ENCODE results near the gene TNNI3. TPM values are rescaled to one million over a fixed set of nuclear protein-coding genes. Genes with fewer than 3 reads are reported as not detected.

Gene TNNI3
- total and polyA plus RNA-seq, 9 of the 15 experiments (the other 6 are each of a cell fraction or from before 2014, with no cell fraction given), result 4.7 to 158 (median 42.0) TPM

DNA sequence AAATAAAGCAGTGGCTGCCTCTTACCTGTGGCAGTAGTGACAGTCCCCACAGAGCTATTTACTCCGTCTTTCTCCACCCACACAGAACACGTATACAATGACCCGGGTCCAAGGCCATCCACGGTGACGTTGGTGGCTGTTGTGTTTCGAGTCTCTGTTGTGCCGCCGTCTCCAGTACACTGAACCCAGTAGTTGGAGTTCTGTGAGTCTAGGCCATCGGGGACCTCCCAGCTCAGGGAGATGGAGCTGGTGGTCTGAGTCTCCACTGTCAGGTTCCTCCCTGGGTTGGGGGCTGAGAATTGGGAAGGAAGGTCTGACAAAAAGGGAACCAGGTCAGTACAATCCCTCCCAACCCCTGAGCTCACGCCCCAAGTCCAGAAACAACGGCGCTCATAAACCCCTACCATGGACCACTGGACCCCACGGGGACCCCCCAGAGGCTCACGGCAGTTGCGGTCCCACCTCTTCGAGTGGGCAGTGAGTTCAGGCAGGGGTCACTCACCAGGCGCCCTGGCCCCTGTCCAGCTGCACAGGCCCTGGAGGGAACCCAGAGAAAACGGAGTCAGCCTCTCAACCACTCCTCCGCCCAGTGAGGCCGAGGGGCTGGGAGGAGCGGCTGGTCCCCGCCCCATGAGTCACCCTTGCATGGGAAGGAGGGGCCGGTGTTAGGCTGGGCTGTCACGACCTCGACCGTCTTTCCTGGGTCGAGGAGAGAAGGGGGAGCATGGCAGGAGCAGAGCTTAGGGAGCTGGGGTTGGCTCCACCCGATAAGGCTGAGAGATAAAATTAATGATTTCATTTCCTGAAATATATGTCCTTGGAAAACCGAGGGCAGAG is 49.4 kb upstream of the TNNI3 start (continued):
- peak; percentile 87 for TF ChIP-seq ARID4B (CRISPR knock-in tag; IDR thresholded peaks at IDR 0.05)
- no peak for TF ChIP-seq ARNT (IDR thresholded peaks at IDR 0.05)
- peak; percentile 62 for TF ChIP-seq CREM (IDR thresholded peaks at IDR 0.05; ENCODE audit: low read depth)
- TF ChIP-seq MEIS2 (IDR thresholded peaks at IDR 0.05; ENCODE audit: partially characterized antibody), result peak; percentile 44
- TF ChIP-seq MAZ (CRISPR knock-in tag; conservative IDR thresholded peaks at IDR 0.05 in 1 of 2, IDR thresholded peaks at IDR 0.05 in 1 of 2), result peak; percentile 88 to 97
- TF ChIP-seq SP1 (CRISPR knock-in tag; IDR thresholded peaks at IDR 0.05), result peak; percentile 80
- peak; percentile 72 for TF ChIP-seq REST (IDR thresholded peaks at IDR 0.05; ENCODE audit: borderline replicate concordance)
- TF ChIP-seq REST (CRISPR knock-in tag; IDR thresholded peaks at IDR 0.05; ENCODE audit: low read depth), result peak; percentile 69
- TF ChIP-seq KLF13 (tag; IDR thresholded peaks at IDR 0.05; ENCODE audit: borderline replicate concordance, low read depth), result peak; percentile 28; the same call in 1 of the 2 replicates
- TF ChIP-seq ZBTB34 (CRISPR knock-in tag; IDR thresholded peaks at IDR 0.05), result no peak
- no peak for TF ChIP-seq FOXM1 (IDR thresholded peaks at IDR 0.05; ENCODE audit: low read depth)
- TF ChIP-seq FOXM1 (CRISPR knock-in tag; IDR thresholded peaks at IDR 0.05; ENCODE audit: low read depth), result 0 out of 2 replicates have a peak, but pooled peaks have one; percentile 63
- TF ChIP-seq ZNF695 (CRISPR knock-in tag; IDR thresholded peaks at IDR 0.05), result no peak
